Chondrocyte (in vitro differentiated cells): ENCODE results near the gene CCDC47. TPM values are rescaled to one million over a fixed set of nuclear protein-coding genes. Genes with fewer than 3 reads are reported as not detected.

Experiments
- DNase-seq: peaks from one replicate; pipeline ENCODE4 v3.0.0; 2021; ENCODE audit warnings: mixed read lengths, low spot score
- H3K27ac Mint-ChIP-seq: one replicate; pipeline ENCODE4 v1.8.0; 2021; ENCODE audit warnings: mild to moderate bottlenecking, moderate library complexity, mixed read lengths; ENCODE audit not compliant: unreplicated experiment
- H3K27me3 Mint-ChIP-seq: 2 replicates; pipeline ENCODE4 v1.8.0; 2021; ENCODE audit warnings: low read depth, mixed read lengths
- H3K36me3 Mint-ChIP-seq: 2 replicates; pipeline ENCODE4 v1.8.0; 2021; ENCODE audit warnings: low read depth, mixed read lengths
- H3K4me1 Mint-ChIP-seq: 2 replicates; pipeline ENCODE4 v1.8.0; 2021; ENCODE audit warnings: low read depth, mild to moderate bottlenecking, mixed read lengths
- H3K4me3 Mint-ChIP-seq: one replicate; pipeline ENCODE4 v1.8.0; 2021; ENCODE audit warnings: mild to moderate bottlenecking, moderate library complexity, mixed read lengths; ENCODE audit not compliant: unreplicated experiment
- H3K9me3 Mint-ChIP-seq: 2 replicates; pipeline ENCODE4 v1.8.0; 2021; ENCODE audit warnings: low read depth, mixed read lengths
- CTCF ChIP-seq: fragments of 200-600 bp; sonication (generic); IDR thresholded peaks from 2 replicates; pipeline ENCODE4 v1.5.0; 2021; ENCODE audit warnings: antibody characterized with exemption, mild to moderate bottlenecking, moderate library complexity
- long read RNA-seq: library from polyadenylated mRNA; stranded (forward); transcript quantifications from one replicate; pipeline ENCODE4 v2.0.0, GENCODE V29; 2021
- total RNA-seq: library from RNA; stranded (reverse); gene quantifications from 3 replicates; pipeline ENCODE4 v1.2.1, GENCODE V29; 2021

Gene CCDC47
- 63.5 to 65.1 TPM (median 64.9 TPM) in 3 replicates for total RNA-seq
- long read RNA-seq, transcript CCDC47-201 (13 exons, 3,466 nt): major isoform, 73 of 79 reads
- long read RNA-seq, partial matches to known transcripts: 2 of 79 reads
- long read RNA-seq, other reads (novel, unspliced or antisense): 2 of 79 reads

- Mint-ChIP-seq H3K36me3 (peaks cover 5% of the 10 kb centered on the region), H3K9me3 (no peaks in the 10 kb centered on the region), H3K27ac (peak within 1 kb of the TSS; percentile 99), H3K27me3 (no peaks in the 10 kb centered on the region), H3K4me3 (peak within 1 kb of the TSS; percentile 96), H3K4me1 (peaks cover 37% of the 10 kb centered on the region)
- DNase-seq: peak; percentile 99
- TF ChIP-seq CTCF: no peak
Measured at GRCh38 chr17:63773272-63774140, at the start of gene CCDC47. CCDC47 (minus strand) TSS chr17:63773597; CDS start chr17:63766175, 7,422 bp downstream.

GRCh38 chr17:63822537-63822936, 49.1 kb upstream of the CCDC47 start:
- Mint-ChIP-seq H3K9me3 (no peaks in the 10 kb centered on the region), H3K36me3 (peaks cover 50% of the 10 kb centered on the region), H3K4me3 (no peak overlapping the region), H3K27ac (no peak overlapping the region), H3K27me3 (no peaks in the 10 kb centered on the region), H3K4me1 (peaks cover 23% of the 10 kb centered on the region)
- no peak for DNase-seq
- TF ChIP-seq CTCF: no peak

- H3K4me3 Mint-ChIP-seq: no peak overlapping the region
Measured at GRCh38 chr17:63821804-63822203, 48.4 kb upstream of the CCDC47 start.

GRCh38 chr17:63820963-63821561, 47.7 kb upstream of the CCDC47 start:
- H3K36me3 Mint-ChIP-seq: peaks cover 59% of the 10 kb centered on the region
- H3K4me1 Mint-ChIP-seq: peaks cover 18% of the 10 kb centered on the region
- no peak for TF ChIP-seq CTCF
- DNase-seq: no peak
- H3K27me3 Mint-ChIP-seq: no peaks in the 10 kb centered on the region
- H3K27ac Mint-ChIP-seq: no peak overlapping the region
- no peak overlapping the region for H3K4me3 Mint-ChIP-seq
- no peaks in the 10 kb centered on the region for H3K9me3 Mint-ChIP-seq

More at GRCh38 chr17:63821804-63822203, 48.4 kb upstream of the CCDC47 start:
- Mint-ChIP-seq H3K9me3 (no peaks in the 10 kb centered on the region), H3K27me3 (no peaks in the 10 kb centered on the region), H3K4me1 (peaks cover 23% of the 10 kb centered on the region), H3K27ac (peak overlapping the region; percentile 22), H3K36me3 (peaks cover 55% of the 10 kb centered on the region)
- TF ChIP-seq CTCF: no peak
- DNase-seq: no peak
